ENCODE results near the gene EVA1A.
"Not testable (repeated sequence)": the region's sequence is repeated elsewhere in the genome, so short reads cannot be mapped to it uniquely, and the experiment has no call there.

Gene EVA1A

DNA sequence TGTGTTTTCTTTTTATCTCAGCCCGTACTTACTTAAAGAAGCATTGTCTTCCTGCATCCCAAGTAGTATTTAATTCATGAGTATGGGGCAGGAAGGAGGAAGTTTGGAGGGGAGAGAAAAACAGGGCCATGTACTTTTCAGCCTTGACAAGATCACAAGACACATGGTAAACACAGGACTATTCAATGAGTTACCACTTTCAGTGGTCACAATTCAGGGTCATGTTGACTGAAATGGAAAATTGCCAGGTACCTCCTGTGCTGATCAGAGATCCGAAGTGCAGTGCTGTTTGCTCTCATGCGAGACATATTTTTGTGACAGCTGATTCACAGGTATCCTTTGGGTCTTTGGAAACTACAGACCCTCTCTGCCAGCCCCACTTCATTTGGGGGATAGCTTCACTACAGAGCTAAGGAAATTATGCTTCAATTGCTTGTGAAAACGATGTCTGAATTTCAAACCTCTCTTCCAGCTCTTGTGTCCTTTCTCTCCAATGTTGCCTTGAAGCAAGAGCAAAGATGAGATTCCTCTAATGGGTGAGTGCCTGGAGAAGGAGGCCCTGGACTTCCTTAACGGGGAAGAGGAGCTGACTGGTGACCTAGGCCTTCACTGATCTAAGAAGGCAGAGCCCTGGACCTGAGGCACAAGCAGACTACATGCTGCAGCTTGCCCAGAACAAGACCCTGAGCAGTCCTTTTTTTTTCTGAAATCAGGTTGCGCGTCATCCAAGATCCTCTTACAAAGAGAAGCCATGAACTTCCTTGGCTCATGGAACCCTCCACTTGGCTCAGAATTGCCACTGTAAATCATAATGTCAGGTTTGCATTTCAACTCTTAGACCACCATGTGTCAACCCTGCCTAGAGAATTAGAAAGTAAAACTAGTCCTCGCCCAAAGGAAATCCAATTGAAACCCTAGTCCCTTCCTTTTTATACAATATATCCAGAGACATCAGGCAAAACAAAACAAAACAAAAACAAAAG, 44.1 kb downstream of the EVA1A start:
- no peak for DNase-seq

DNA sequence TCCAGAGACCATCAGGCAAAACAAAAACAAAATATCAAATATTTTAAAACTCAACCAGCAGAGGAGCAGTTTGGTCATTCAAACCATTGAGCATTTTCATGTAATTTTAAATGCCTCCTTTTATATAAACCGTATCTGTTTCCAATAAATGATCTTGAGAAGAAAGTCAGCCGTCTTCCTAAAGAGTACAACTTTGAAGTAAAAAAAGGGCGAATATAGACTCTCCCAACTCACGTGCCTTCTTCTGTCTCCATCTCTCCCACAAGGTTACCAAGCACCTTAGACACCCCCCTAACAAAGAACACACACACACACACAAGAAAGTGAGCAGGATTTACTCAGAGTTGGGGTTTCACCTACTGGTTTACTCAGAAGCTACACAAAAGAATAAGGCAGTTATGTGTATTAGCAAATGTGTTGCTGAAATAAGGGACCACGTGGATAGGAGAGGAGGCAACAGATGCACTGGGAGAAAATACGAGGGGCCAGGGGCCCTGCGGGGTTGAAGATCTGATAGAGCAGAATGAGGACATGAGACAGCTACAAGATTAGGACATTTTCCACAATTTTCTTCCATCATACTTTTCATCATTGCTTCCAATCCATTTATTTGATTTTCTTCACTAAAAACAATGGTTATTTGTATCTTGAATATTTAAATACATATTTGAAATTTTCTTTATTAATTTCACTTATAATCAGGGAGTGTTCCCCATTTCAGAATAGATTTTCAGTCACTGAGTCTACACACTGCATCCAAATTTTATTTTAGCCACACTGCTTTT, 45.0 kb downstream of the EVA1A start:
- DNase-seq: no peak

DNA sequence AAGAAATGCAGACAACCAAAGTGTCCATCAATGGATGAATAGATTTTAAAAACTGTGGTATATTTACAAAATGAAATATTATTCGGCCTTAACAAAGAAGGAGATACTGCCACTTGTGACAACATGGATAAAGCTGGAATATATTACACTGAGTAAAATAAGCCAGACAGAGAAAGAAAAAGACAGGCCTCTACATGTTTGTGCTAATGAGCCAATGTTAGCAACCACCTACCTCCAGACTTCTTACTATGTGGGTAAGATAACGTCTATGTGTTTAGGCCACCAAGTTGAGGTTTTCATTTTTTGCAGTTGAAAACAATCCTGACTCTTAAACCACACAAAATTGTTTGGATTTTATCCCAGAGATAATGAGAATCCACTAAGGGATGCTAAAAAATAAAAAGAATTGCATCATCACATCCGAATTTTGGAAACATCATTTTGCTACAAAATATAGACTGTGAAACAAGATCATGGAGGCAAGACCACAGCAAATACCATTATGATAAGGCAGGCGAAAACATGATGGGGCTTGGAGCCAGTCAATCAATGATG, 47.0 kb downstream of the EVA1A start:
- DNase-seq: no peak

DNA sequence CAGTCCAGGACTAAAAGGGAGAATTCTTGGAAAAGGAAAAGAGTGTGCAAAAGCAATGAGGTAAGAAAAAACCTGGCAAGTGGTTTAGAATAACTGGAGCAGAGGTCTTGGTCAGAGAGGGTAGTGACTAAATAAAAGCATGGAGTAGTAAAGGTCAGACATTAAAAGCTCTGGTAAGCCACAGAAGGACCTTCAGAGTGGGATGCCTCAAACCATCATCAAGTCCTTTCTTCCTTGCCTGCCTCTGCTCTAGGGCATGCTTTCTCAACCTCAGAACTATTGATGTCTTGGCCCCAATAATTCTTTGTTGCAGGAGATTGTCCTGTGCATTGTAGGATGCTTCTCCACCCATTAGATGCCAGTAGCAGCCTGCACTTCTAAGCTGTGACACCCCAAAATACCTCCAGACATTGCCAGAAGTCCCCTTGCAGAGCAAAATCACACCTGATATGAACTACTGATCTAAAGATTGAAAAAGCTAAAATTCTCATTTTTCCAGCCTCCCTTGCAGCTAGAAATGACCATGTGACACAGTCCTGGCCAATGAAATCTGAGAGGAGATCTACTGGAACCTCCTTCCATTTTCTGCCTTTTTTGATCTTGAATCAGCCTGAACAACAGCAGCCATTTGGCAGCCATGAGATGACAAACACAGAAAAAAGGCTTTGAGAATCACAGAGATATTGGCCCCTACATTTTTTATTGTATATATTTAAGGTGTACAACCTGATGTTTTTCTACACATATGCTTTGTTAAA, 48.1 kb downstream of the EVA1A start:
- no peak for DNase-seq

DNA sequence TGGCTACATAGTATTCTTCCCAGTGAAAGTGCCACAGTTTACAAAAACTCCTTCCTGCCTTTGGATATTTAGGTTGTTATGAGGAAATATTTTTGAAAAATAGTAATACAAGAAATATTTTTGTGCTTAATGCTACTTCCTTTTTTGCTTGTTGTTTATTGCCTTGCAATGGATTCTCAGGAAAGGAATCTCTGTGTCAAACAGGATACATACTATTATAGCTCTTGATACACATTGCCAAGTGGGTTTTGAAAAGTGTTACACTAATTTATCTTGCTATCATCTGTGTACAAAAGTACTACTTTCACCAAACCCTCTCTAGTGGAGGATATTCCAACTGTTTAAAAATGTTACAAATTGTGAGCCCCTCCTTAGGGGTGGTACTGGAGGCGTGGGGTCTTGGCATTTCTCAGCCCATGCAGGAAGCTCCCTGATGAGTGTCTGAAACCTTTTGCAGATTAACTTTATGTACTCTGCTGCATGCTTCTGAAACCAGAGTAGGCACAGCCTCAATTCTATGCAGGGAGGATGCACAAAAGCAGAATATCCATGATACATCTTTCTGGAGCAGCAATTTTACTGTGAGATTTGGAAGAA, 54.5 kb downstream of the EVA1A start:
- no peak for DNase-seq

DNA sequence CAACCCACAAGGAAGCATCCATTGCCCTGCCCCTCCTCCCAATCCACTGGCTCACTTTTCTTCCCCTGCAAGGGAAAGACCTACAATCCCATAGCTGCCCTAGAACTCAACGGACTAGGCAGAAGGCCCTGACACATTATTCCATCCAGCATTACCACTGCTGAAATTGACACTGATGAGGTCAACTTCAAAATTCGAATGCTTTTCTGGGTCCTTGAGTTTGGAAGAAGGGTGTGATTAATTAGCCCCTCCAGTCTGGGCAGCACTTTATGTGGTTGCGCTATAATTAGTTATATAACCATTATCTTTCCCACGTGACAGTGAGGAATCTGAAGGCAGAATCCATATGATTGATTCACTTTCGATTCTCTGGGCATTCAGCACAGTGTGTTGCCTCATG, 55.7 kb downstream of the EVA1A start:
- no peak for DNase-seq

DNA sequence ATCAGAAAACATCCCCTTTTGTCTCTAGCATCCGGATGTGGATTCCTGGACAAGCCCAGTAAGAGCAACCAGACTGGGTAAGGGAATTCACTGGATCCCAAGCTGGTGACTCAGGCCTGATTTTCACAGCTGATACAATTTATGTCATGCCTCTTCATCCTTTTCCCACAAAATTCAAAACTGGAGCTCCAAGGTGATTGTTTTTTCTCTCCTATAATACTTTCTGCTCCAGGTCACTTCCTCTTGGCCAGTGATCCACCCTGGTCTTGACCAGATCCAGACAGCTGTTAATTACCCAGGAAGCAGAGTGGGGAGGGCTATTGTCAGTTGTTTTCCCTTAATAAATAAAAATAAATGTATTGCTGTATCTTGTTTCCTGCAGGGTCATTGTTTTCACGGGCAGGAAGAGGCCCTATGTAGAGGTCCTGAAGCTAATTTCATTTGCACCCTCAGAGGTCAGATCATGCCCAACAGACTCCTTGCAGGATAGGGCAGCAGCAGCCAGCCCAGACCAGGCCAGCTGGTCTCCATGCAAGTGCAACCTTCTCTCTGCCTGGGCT, 57.6 kb downstream of the EVA1A start:
- peak; percentile 90 for DNase-seq

DNA sequence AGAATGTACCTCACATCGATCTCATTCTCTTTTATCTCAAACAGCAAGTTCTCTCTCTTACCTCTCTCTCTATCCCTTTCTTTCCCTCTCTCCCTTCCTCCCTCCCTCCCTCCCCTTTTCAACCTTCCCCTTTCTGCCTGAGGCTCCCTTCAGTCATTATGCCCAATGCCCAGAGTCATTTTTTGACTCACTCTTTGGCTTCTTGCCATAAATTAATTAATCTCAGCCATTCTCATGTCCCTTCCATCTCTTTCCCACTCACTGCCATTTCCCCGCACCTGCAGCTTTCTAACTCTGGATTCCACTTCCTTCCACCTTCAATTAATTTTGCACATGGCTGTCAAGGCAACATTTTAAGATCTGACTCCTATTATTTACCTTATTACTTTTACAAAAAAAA, 60.1 kb downstream of the EVA1A start:
- no peak for DNase-seq

DNA sequence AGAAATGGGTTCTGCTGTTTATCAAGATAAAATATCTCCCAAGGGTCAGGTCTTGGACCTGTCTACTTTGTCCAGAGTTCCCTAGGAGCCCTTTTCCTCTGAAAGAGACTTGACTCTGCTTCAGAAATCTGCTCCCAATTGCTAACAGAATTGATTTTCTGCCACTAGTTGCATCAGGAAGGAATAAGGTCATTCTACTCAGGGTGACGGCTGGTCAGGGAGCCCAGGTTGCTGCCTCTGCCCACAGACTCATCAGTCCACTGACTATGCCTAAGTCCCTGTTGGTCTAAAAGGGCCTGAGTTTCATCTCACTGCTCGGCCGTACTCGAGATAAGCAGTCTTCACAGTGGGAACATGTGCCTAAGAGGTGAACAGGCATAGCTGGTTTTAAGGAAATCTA, 61.2 kb downstream of the EVA1A start:
- DNase-seq: no peak

DNA sequence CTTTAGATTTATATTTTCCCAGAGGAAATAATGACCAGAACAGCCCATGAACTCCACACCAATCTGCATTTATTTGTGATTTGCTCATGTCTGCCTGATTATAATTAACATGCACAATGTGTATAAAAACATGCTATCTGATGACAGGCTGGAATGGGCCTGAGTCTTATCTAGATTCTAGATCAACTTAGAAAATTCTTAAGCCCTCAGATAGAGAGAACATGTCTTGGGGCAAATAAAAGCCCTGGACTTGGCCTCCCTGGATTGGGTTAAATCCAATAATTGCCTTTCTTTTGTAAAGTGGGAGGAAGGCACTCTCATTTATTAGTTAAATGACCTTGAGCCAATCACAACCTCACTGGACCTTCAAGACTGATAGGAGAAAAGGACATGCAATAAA, 61.8 kb downstream of the EVA1A start:
- DNase-seq: no peak

DNA sequence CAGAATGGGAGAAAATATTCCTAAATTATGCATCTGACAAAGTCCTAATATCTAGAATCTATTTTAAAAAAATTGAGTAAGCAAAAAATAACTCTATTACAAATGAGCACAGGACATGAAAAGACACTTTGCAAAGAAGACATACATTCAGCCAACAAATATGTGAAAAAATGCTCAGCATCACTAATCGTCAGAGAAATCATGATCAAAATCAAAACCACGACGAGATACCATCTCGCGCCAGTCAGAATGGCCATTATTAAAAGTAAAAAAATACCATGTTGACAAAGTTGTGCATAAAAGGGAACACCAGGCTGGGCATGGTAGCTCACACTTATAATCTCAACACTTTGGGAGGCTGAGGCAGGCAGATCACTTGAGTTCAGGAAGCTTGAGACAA, 63.5 kb downstream of the EVA1A start:
- no peak for DNase-seq

DNA sequence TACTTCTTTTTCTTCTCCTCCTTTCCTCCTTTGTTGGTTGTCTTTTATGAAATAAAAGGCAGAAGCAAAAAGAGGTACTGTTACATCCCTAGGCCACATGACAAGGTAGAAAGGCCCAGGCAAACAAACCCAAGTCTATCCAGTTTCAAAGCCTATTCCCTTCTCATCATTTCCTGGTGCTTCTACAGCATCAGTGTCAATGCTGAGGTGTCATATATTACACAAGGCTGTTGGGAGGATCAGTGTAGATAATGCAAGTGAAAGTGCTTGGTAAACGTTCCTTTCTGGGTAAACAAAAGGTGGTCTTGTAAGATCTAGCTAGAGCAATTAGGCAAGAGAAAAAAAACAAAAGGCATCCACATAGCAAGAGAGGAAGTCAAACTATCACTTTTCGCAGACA, 64.9 kb downstream of the EVA1A start:
- no peak for DNase-seq

DNA sequence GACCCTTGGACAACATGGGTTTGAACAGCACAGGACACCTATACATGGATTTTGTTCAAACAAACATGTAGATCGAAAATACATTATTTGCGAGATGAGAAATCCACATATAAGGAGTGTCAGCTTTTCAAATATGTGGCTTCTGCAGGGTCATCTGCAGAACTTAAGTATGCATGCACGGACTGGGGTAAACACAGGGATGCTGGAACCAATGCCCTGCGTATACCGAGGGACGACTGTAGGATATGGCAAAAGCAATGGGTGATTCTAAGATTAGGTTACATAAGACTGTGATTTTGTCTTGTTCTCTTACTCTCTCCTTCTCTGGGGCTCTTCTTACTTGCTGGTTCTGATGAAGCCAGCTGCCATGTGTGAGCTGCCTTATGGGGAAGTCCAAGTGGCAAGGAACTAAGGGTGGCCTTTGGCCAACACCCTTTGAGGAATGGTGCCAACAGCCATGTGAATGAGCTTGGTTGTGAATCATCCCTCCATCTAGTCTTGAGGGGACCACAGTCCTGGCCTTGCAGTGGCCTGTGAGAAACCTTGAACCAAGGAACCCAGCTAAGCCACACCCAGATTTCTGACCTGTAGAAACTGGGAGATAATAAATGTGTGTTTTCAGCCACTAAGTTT, 66.5 kb downstream of the EVA1A start:
- DNase-seq: no peak

DNA sequence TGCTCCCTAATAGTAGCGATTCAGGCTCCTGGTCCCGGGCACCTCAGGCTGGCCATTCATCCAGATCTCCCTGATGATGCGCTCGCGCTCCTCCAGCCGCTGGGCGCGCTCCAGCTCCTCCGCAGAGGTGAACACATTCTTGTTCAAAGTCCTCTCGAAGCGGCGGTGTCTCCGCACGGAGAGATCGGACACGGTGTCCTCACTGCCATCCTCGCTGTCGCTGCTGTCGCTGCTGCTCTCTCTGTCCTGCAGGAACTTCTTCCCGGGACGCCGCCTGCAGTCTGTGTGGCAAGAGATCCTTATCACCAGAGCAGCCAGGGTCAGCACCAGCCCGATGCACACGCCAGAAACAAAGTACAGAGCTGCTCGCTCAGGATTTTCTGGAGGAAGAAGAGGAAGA, 67.5 kb downstream of the EVA1A start:
- DNase-seq: no peak

DNA sequence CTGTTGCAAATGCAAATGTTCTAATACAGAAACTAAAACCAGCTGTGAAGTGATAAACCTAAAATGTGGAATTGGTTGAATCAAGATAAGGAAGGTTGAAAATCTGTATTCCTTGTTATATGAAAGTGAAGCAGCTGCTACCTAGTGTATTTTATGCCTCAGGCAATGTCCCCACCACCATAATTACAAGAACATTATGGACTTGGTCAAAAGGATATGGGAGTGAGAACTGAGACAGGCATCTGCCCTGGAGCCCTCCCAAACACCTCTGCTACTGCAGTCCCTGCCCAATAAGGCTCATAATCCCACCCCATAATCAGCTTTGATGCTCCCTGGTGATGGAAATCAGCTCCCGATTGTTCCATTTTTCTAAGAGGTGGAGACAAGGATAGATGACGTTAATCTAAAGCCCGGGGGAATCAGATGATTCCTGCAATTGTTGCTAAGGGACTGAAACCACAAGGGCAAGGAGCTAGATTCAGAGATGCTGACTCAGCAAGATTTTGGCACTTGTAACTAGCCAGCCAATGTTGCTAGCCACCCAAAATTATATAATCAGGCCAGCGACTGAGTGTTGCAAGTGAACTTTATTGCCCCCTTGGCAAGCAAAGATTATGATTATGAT, 69.5 kb downstream of the EVA1A start:
- DNase-seq: no peak

DNA sequence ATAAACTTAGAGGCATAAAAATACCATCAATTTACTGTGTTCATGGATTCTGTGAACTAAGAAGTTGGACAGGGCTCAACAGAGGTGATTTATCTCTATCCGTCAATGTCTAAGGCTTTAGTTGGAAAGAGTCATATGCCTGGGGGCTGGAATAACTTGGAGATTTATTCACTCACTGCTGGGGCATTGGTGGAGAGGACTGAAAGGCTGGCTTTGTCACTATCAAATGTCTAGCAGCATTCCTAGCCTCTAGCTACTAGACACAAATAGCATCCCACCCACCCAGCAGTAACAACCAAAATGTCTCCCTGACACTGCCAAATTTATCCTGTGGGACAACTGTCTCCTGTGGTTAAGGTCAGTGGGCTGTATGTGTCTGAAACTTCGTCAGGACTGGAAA, 71.0 kb downstream of the EVA1A start:
- no peak for DNase-seq

DNA sequence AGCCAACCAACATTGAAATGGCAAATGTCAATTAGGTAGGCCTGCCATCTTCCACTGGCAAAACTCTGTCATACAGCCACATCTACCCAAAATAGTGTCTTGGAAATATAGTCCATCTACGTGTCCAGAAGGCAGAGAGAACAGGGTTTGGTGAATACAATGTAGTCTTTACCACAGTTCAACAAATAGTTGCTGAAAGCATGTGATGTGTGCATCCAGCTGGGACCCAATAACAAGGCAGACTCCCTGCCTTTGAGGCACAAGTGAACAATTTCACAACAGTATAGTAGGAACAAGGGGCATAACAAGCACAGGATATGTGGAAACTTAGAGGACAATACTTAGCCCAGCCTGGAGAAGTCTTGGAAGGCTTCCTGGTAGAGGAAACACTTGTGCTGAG, 72.6 kb downstream of the EVA1A start:
- no peak for DNase-seq

DNA sequence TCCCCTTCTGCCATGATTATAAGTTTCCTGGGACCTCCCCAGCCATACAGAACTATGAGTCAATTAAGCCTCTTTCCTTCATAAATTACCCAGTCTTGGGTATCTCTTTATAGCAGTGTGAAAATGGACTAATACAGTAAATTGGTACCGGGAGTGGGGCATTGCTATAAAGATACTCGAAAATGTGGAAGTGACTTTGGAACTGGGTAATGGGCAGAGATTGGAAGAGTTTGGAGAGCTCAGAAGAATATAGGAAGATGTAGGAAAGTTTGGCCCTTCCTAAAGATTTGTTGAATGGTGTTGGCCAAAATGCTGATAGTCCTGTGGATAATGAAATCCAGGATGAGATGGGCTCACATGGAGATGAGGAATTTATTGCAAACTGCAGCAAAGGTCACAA, 74.0 kb downstream of the EVA1A start:
- not testable (repeated sequence) for DNase-seq

DNA sequence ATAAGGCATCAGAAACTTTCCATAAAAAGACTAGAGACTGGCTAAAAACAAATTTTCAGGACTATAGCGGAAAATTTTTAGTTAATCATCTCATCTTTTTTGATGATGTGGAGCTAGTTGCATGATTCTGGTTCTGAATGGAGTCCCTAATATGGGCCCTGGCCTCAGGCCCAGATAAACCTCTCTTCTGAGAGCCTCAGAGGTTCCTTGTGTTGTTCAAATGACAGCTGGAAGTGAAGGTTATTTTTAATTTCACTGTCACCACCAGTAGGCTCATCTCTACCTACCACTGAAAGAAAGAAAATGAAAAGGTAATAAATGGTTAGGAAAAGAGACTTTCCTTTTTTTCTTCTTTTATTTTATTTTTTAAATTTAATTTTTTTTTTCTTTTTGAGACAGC, 75.9 kb downstream of the EVA1A start:
- no peak for DNase-seq

DNA sequence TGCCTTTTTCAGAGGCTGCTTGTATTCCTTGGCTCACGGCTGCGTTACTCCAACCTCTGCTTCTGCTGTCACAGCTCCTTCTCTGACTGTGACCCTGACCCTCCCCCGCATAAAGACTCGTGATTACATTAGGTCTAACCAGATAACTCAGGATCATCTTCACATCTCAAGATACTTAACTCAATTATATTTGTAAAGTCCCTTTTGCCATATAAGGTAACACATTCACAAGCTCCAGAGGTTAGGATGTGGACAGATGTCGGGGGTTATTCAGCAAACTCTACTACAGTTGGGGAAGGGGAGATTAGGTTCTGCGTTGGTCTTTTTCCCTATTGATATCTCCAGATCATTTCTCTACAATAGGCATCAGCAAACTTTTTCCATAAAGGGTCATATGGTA, 76.9 kb downstream of the EVA1A start:
- DNase-seq: no peak

DNA sequence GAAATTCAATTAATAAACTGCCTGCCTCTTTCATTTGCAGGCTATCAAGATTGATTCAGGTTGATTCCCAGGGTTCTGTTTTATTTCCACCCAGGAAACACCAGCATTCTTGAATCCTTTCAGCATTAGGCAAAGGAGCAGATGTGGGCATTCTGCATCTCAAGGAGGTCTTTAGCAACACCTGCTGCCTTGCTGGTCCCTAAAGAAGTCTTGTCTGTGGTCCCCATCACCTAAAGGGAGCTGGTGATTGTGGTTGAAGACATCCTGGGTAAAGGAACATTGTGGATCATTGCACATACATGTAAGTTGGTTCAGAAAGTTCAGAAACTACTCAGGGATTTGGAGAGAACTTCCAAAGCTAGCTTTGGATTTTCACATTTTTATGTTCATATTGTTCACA, 78.3 kb downstream of the EVA1A start:
- no peak for DNase-seq

Measured in kidney glomerular epithelial cell (primary cell).